Spleen (tissue), 11 donors: ENCODE results near the gene AMOTL1. TPM values are rescaled to one million over a fixed set of nuclear protein-coding genes. Genes with fewer than 3 reads are reported as not detected.
"Not testable (repeated sequence)": the region's sequence is repeated elsewhere in the genome, so short reads cannot be mapped to it uniquely, and the experiment has no call there.

Source experiments
- DNase-seq: peaks from one replicate; pipeline ENCODE4 v3.0.0-alpha.2; 2020
- H3K27ac ChIP-seq, 8 donors: fragments of 200-600 bp; sonication (generic) in 7 of 8; 1 replicate in 4 of 8; 2 replicates in 4 of 8; pipeline versions ENCODE4 v1.5.0 to v1.8.0; 2016 to 2021; ENCODE audit warnings: inconsistent platforms in 4 of 8, mild to moderate bottlenecking in 4 of 8, moderate library complexity in 1 of 8
- H3K27me3 ChIP-seq, 7 donors: fragments of 200-600 bp; sonication (generic) in 6 of 7; replicated peaks in 1 of 7; 1 replicate in 4 of 7; 2 replicates in 3 of 7; pipeline versions ENCODE4 v1.5.0 to v1.8.0; 2016 to 2021; ENCODE audit warnings: inconsistent platforms in 3 of 7, mild to moderate bottlenecking in 1 of 7
- H3K36me3 ChIP-seq, 6 donors: fragments of 200-600 bp; sonication (generic) in 5 of 6; 1 replicate in 4 of 6; 2 replicates in 2 of 6; pipeline versions ENCODE4 v1.5.0 to v1.8.0; 2016 to 2021; ENCODE audit warnings: inconsistent platforms in 2 of 6
- H3K4me1 ChIP-seq, 6 donors: fragments of 200-600 bp; sonication (generic) in 5 of 6; 1 replicate in 3 of 6; 2 replicates in 3 of 6; pipeline versions ENCODE4 v1.5.0 to v1.8.0; 2016 to 2021; ENCODE audit warnings: inconsistent platforms in 3 of 6
- H3K4me3 ChIP-seq, 8 donors: fragments of 200-600 bp; sonication (generic) in 7 of 8; 1 replicate in 4 of 8; 2 replicates in 4 of 8; pipeline versions ENCODE4 v1.5.0 to v1.8.0; 2016 to 2021; ENCODE audit warnings: inconsistent platforms in 4 of 8, mild to moderate bottlenecking in 4 of 8, moderate library complexity in 2 of 8
- H3K9me3 ChIP-seq, 8 donors: fragments of 200-600 bp; sonication (generic) in 7 of 8; 1 replicate in 4 of 8; 2 replicates in 4 of 8; pipeline versions ENCODE4 v1.5.0 to v1.8.0; 2016 to 2021; ENCODE audit warnings: inconsistent platforms in 4 of 8
- CTCF ChIP-seq, 11 experiments: fragments of 200-600 bp in 7 of 11; fragments of 450-650 bp in 4 of 11; sonication (generic) in 4 of 11; IDR thresholded peaks in 8 of 11; conservative IDR thresholded peaks in 3 of 11; 1 replicate in 7 of 11; 2 replicates in 4 of 11; pipeline versions ENCODE4 v1.4.0 to v1.8.0; 2016 to 2021; ENCODE audit warnings: antibody characterized with exemption in 11 of 11, inconsistent platforms in 4 of 11, mild to moderate bottlenecking in 1 of 11
- POLR2A ChIP-seq, 3 donors: fragments of 450-650 bp; IDR thresholded peaks; one replicate each; pipeline ENCODE4 v1.5.1; 2017; ENCODE audit warnings: antibody characterized with exemption in 3 of 3, mild to moderate bottlenecking in 1 of 3
- POLR2AphosphoS5 ChIP-seq, 3 donors: sonication (generic); formaldehyde crosslinking; IDR thresholded peaks; one replicate each; pipeline ENCODE4 v1.5.1; 2017; ENCODE audit warnings: antibody characterized with exemption in 3 of 3
- WGBS, 5 donors: extraction: QIAGEN DNeasy Blood & Tissue Kit in 3 of 5; methylation state at CpG; one replicate each; pipeline versions ENCODE4 v1.1.5 to v1.1.7; 2013 to 2018; 5-methylcytosine and 5-hydroxymethylcytosine counted together
- intact Hi-C: fragments of 100-400 bp; cut with DNase I; formaldehyde crosslinking; loops from one replicate; pipeline ENCODE4 v1.15.0; 2023; ENCODE audit warnings: low total_unique reads
- polyA plus RNA-seq, 3 donors: library from polyadenylated mRNA; stranded (reverse); fragments of 200-250 nt; gene quantifications; one replicate each; pipeline ENCODE4 v1.2.1, GENCODE V29; 2013
- total RNA-seq, 7 donors: library from RNA; depleted of rRNA in 3 of 7; stranded (reverse); fragments of >200 nt in 3 of 7; fragmentation: NEBNext Ultra II Directional in 4 of 7; extraction: Animal tissue kit (Norgen Biotek cat#: 25700) in 4 of 7; gene quantifications; one replicate each; pipeline versions ENCODE4 v1.1.0 to v1.2.1, GENCODE V29; 2016 to 2021
- donor health status: healthy with polysubstance abuse.
- donor health status: DM: no; HTN: no; CAD: no; lungs with moderate emphysema.
- donor health status: DM: no; HTN: no; CAD: no.
- donor health status: Bipolar disorder and iron deficiency.
- donor health status: healthy.
- donor health status: DM: no; HTN: no; CAD: no.
- donor health status: DM: yes; HTN: yes; CAD: no.

The AMOTL1 gene
- total and polyA plus RNA-seq, 10 donors = 1.4 to 43.9 (median 29.7) TPM

- Histone ChIP-seq H3K27me3 (no peaks in the 10 kb centered on the region), H3K36me3 (peaks cover 0 to 62% (median 13%) of the 10 kb centered on the region in 6 donors), H3K9me3 (no peaks in the 10 kb centered on the region), H3K4me1 (no peaks in the 10 kb centered on the region), H3K4me3 (no peak overlapping the region), H3K27ac (no peak overlapping the region)
- no peak for TF ChIP-seq CTCF (IDR thresholded peaks at IDR 0.05 in 8 of 11, conservative IDR thresholded peaks at IDR 0.05 in 3 of 11)
- no peak for TF ChIP-seq POLR2AphosphoS5 (IDR thresholded peaks at IDR 0.05)
- no peak for TF ChIP-seq POLR2A (IDR thresholded peaks at IDR 0.05)
- WGBS, 5 donors = 88 to 96% (median 94%) methylated on average over 9 of the region's 9 CpGs
- intact Hi-C loops = no loop called here
- DNase-seq = no peak
Observed at GRCh38 chr11:94849839-94850238, 81.7 kb downstream of the AMOTL1 start.

- DNase-seq = no peak
- TF ChIP-seq POLR2AphosphoS5 (IDR thresholded peaks at IDR 0.05) (no peak), CTCF (IDR thresholded peaks at IDR 0.05 in 8 of 11, conservative IDR thresholded peaks at IDR 0.05 in 3 of 11) (no peak), POLR2A (IDR thresholded peaks at IDR 0.05) (no peak)
- intact Hi-C loops = no loop called here
- no peaks in the 10 kb centered on the region for H3K27me3 ChIP-seq
- no peak overlapping the region for H3K27ac ChIP-seq
- H3K4me1 ChIP-seq = no peaks in the 10 kb centered on the region
- peaks cover 0 to 72% (median 14%) of the 10 kb centered on the region in 6 donors for H3K36me3 ChIP-seq
- WGBS, 5 donors = 86 to 96% (median 95%) methylated on average over 3 of the region's 3 CpGs
- no peak overlapping the region for H3K4me3 ChIP-seq
- H3K9me3 ChIP-seq = no peaks in the 10 kb centered on the region
Observed at GRCh38 chr11:94851864-94852636, 83.9 kb downstream of the AMOTL1 start.

GRCh38 chr11:94853288-94853687, 85.1 kb downstream of the AMOTL1 start:
- H3K27ac ChIP-seq, H3K4me1 ChIP-seq, H3K27me3 ChIP-seq, H3K4me3 ChIP-seq, DNase-seq, intact Hi-C loops, H3K9me3 ChIP-seq: not testable (repeated sequence)
- peaks cover 0 to 84% (median 15%) of the 10 kb centered on the region in 6 donors for H3K36me3 ChIP-seq
- 85 to 99% (median 93%) methylated on average over 4 of the region's 4 CpGs for WGBS, 5 donors

- 88 to 99% (median 91%) methylated on average over 5 of the region's 5 CpGs for WGBS, 5 donors
- TF ChIP-seq POLR2AphosphoS5 (IDR thresholded peaks at IDR 0.05) (no peak), CTCF (IDR thresholded peaks at IDR 0.05 in 8 of 11, conservative IDR thresholded peaks at IDR 0.05 in 3 of 11) (no peak), POLR2A (IDR thresholded peaks at IDR 0.05) (no peak)
- no peak overlapping the region for H3K27ac ChIP-seq
- no peak for DNase-seq
- H3K4me1 ChIP-seq = no peaks in the 10 kb centered on the region
- intact Hi-C loops = no loop called here
- no peaks in the 10 kb centered on the region for H3K9me3 ChIP-seq
- H3K27me3 ChIP-seq = no peaks in the 10 kb centered on the region
- peaks cover 0 to 89% (median 15%) of the 10 kb centered on the region in 6 donors for H3K36me3 ChIP-seq
- H3K4me3 ChIP-seq = no peak overlapping the region
Observed at GRCh38 chr11:94853836-94854235, 85.7 kb downstream of the AMOTL1 start.
